ENCODE measurements around the gene USP54. TPM values are rescaled to one million over a fixed set of nuclear protein-coding genes. Genes with fewer than 3 reads are reported as not detected.

The USP54 gene
- total and polyA plus RNA-seq, 2 of the 13 experiments (the other 11 are each of a cell fraction or from before 2014, with no cell fraction given) = 18.1 to 25.0 TPM

GRCh38 chr10:73625884-73626752 is 35.0 kb upstream of the USP54 start (continued):
- TF ChIP-seq ZC3H4 (CRISPR knock-in tag; IDR thresholded peaks at IDR 0.05; ENCODE audit: borderline replicate concordance) (no peak), SALL1 (CRISPR knock-in tag; IDR thresholded peaks at IDR 0.05) (peak; percentile 92), ZNF570 (CRISPR knock-in tag; IDR thresholded peaks at IDR 0.05; ENCODE audit: borderline replicate concordance) (no peak), KDM4B (CRISPR knock-in tag; IDR thresholded peaks at IDR 0.05) (peak; percentile 54; the same call in 1 of the 2 replicates), RBM22 (optimal IDR thresholded peaks at IDR 0.05; ENCODE audit: low read length) (peak; percentile 100), ZNF44 (CRISPR knock-in tag; IDR thresholded peaks at IDR 0.05) (peak; percentile 55; the same call in 1 of the 2 replicates), STAT6 (CRISPR knock-in tag; IDR thresholded peaks at IDR 0.05; ENCODE audit: borderline replicate concordance) (no peak), ZNF619 (CRISPR knock-in tag; IDR thresholded peaks at IDR 0.05) (no peak), ZNF550 (CRISPR knock-in tag; IDR thresholded peaks at IDR 0.05; ENCODE audit: borderline replicate concordance) (no peak), SNAPC5 (CRISPR knock-in tag; IDR thresholded peaks at IDR 0.05; ENCODE audit: borderline replicate concordance) (peak; percentile 39; the same call in 1 of the 2 replicates), ZNF501 (CRISPR knock-in tag; IDR thresholded peaks at IDR 0.05) (peak; percentile 84), ATF3 (CRISPR knock-in tag; IDR thresholded peaks at IDR 0.05) (no peak), NONO (IDR thresholded peaks at IDR 0.05) (no peak), NONO (CRISPR knock-in tag; conservative IDR thresholded peaks at IDR 0.05) (peak; percentile 80), DRAP1 (CRISPR knock-in tag; IDR thresholded peaks at IDR 0.05) (peak; percentile 86), ZNF460 (CRISPR knock-in tag; IDR thresholded peaks at IDR 0.05; ENCODE audit: borderline replicate concordance) (no peak), AGO1 (IDR thresholded peaks at IDR 0.05; ENCODE audit: low read depth, low read length, poor library complexity, severe bottlenecking) (no peak), MXD4 (CRISPR knock-in tag; IDR thresholded peaks at IDR 0.05) (peak; percentile 79), ZNF646 (CRISPR knock-in tag; IDR thresholded peaks at IDR 0.05) (no peak)
